NCI-H1436 treated with DMSO at 0.1 percent for 48 hours (cell line): Measurements from ENCODE around the gene PIGK.

ENCODE experiments used
- DNase-seq: peaks from one replicate; lab custom pipeline; 2025; lab: John Stamatoyannopoulos, UW

PIGK gene

DNA sequence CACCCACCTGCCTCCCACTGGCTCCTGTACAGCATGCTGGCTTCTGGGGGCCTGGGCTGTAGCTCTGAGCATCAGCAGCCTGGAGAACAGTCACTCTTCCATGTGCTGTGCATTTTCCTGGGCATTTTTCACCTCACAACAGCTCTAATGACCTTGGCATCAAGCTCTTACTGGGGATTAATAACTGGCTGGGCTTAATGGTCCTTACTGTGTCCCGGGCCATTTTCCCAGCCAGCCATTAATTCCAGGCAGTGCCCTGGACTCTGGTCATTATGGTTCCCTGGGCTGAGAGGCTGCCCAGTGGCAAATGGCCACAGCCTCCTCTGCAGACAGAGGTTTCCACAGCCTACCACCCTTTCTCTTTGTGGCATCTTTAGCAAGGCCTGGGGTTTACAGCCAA lies 180.1 kb downstream of the PIGK start:
- DNase-seq, result no peak
